ENCODE measurements around the gene CMSS1.

DNA sequence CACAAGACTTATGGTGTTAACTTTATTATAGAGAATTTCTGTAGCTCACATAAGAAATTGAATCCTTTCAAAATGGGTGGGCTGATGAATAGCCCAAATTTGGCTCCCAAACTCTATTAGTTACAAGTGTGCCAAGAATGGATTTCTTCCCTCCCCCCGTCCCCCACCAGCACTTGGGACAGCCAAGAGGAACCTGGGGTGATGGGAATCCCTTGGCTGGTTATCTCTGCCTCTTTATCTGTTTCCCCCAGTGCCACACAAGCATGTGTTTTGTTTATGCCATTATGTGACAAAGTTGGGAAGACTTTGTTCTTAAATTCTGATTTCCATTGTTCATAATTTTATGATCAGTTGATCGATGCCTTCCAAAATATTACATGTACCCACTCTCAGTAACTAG, 28.3 kb downstream of the CMSS1 start:
- TF ChIP-seq, protein P1, sequence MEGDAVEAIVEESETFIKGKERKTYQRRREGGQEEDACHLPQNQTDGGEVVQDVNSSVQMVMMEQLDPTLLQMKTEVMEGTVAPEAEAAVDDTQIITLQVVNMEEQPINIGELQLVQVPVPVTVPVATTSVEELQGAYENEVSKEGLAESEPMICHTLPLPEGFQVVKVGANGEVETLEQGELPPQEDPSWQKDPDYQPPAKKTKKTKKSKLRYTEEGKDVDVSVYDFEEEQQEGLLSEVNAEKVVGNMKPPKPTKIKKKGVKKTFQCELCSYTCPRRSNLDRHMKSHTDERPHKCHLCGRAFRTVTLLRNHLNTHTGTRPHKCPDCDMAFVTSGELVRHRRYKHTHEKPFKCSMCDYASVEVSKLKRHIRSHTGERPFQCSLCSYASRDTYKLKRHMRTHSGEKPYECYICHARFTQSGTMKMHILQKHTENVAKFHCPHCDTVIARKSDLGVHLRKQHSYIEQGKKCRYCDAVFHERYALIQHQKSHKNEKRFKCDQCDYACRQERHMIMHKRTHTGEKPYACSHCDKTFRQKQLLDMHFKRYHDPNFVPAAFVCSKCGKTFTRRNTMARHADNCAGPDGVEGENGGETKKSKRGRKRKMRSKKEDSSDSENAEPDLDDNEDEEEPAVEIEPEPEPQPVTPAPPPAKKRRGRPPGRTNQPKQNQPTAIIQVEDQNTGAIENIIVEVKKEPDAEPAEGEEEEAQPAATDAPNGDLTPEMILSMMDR (conservative IDR thresholded peaks at IDR 0.05) = no peak
- TF ChIP-seq ZFX (IDR thresholded peaks at IDR 0.05) = no peak

All from C4-2B (cell line).